Amygdala (tissue), 56 donors: ENCODE results near the gene CELA2B.
"Not testable (repeated sequence)": the region's sequence is repeated elsewhere in the genome, so short reads cannot be mapped to it uniquely, and the experiment has no call there.

ENCODE experiments used
- DNase-seq, 56 donors: peaks; one replicate each; lab custom pipeline; 2025; lab: John Stamatoyannopoulos, UW

The CELA2B gene

GRCh38 chr1:15444468-15445389 is 31.2 kb upstream of the CELA2B start:
- DNase-seq = no peak

- no peak for DNase-seq
These were observed 30.3 kb upstream of the CELA2B start for GRCh38 chr1:15445390-15446122.

GRCh38 chr1:15446212-15446611 is 29.7 kb upstream of the CELA2B start:
- DNase-seq = no peak

GRCh38 chr1:15448877-15449462 is 26.9 kb upstream of the CELA2B start:
- DNase-seq = no peak

- no peak for DNase-seq
These were observed 26.3 kb upstream of the CELA2B start for GRCh38 chr1:15449567-15449966.

- no peak for DNase-seq
These were observed 24.7 kb upstream of the CELA2B start for GRCh38 chr1:15451014-15451722.

GRCh38 chr1:15452216-15452615 is 23.7 kb upstream of the CELA2B start:
- DNase-seq = no peak

- DNase-seq = no peak
These were observed 22.9 kb upstream of the CELA2B start for GRCh38 chr1:15452866-15453571.

- no peak for DNase-seq
These were observed 22.2 kb upstream of the CELA2B start for GRCh38 chr1:15453734-15454133.

- no peak for DNase-seq
These were observed 21.6 kb upstream of the CELA2B start for GRCh38 chr1:15454256-15454655.

GRCh38 chr1:15455522-15455921 is 20.4 kb upstream of the CELA2B start:
- no peak for DNase-seq

- DNase-seq = no peak
These were observed 19.5 kb upstream of the CELA2B start, which contains the start of gene CELA2A for GRCh38 chr1:15456313-15456954. TSS of gene CELA2A (plus strand) at chr1:15456732. CDS start at chr1:15456754, 22 bp downstream.

GRCh38 chr1:15457585-15457984 is 18.3 kb upstream of the CELA2B start:
- no peak for DNase-seq

GRCh38 chr1:15458388-15458787 is 17.5 kb upstream of the CELA2B start:
- DNase-seq = not testable (repeated sequence)

GRCh38 chr1:15459771-15460707 is 15.9 kb upstream of the CELA2B start:
- no peak for DNase-seq

- no peak for DNase-seq
These were observed 15.2 kb upstream of the CELA2B start for GRCh38 chr1:15460708-15461095.

GRCh38 chr1:15463064-15463800 is 12.7 kb upstream of the CELA2B start:
- DNase-seq = not testable (repeated sequence)

- DNase-seq = not testable (repeated sequence)
These were observed 12.0 kb upstream of the CELA2B start for GRCh38 chr1:15463926-15464322.
